H1 (cell line): ENCODE results near the gene DNAL1.

Experiments used
- BRCA1 ChIP-seq: IDR thresholded peaks from 2 replicates; pipeline ENCODE4 v1.6.1; 2012; ENCODE audit warnings: low read depth, low read length, improper control_type of control experiment
- CTCF ChIP-seq, 3 experiments: IDR thresholded peaks; 1 replicate in 2 of 3; 2 replicates in 1 of 3; pipeline versions ENCODE4 v1.5.1 to v1.6.1; 2011; ENCODE audit warnings: low read length in 3 of 3, mild to moderate bottlenecking in 3 of 3, inconsistent platforms in 2 of 3, low read depth in 1 of 3, moderate library complexity in 1 of 3; ENCODE audit not compliant: insufficient read depth in 1 of 3; ENCODE audit errors: control extremely low read depth in 1 of 3
- EP300 ChIP-seq, 2 experiments: IDR thresholded peaks; 1 replicate in 1 of 2; 2 replicates in 1 of 2; pipeline ENCODE4 v1.6.1; 2011 to 2012; ENCODE audit warnings: low read depth in 2 of 2, low read length in 2 of 2, mild to moderate bottlenecking in 2 of 2, borderline replicate concordance in 1 of 2, inconsistent platforms in 1 of 2, moderate library complexity in 1 of 2
- EZH2 ChIP-seq: fragments of 200-600 bp; sonication (generic); IDR thresholded peaks from 2 replicates; pipeline ENCODE4 v1.7.1; 2012; ENCODE audit warnings: low read depth, mild to moderate bottlenecking, moderate library complexity, low read length, inconsistent platforms; ENCODE audit not compliant: severe bottlenecking
- JUN ChIP-seq: IDR thresholded peaks from 2 replicates; pipeline ENCODE4 v1.6.1; 2011; ENCODE audit warnings: low read depth, mild to moderate bottlenecking, improper control_type of control experiment, low read length
- KDM1A ChIP-seq: fragments of 200-600, 300-600 bp; sonication (generic); IDR thresholded peaks from 2 replicates; pipeline ENCODE4 v1.7.1; 2016; ENCODE audit warnings: mild to moderate bottlenecking, low read length, borderline replicate concordance
- POLR2A ChIP-seq, 2 experiments: IDR thresholded peaks; 1 replicate in 1 of 2; 2 replicates in 1 of 2; pipeline ENCODE4 v1.6.1; 2011; ENCODE audit warnings: low read depth in 2 of 2, low read length in 2 of 2, mild to moderate bottlenecking in 2 of 2; ENCODE audit errors: control extremely low read depth in 1 of 2
- POLR2AphosphoS5 ChIP-seq: IDR thresholded peaks from 2 replicates; pipeline ENCODE4 v1.6.1; 2011; ENCODE audit warnings: low read depth, low read length
- SIN3A ChIP-seq, 2 experiments: IDR thresholded peaks in 1 of 2; conservative IDR thresholded peaks in 1 of 2; 2 replicates each; pipeline ENCODE4 v1.6.1; 2011 to 2012; ENCODE audit warnings: low read length in 2 of 2, improper control_type of control experiment in 1 of 2, low read depth in 1 of 2, mild to moderate bottlenecking in 1 of 2
- SP1 ChIP-seq: IDR thresholded peaks from 2 replicates; pipeline ENCODE4 v1.6.1; 2011; ENCODE audit warnings: low read depth, low read length
- SUZ12 ChIP-seq: fragments of 200-600 bp; sonication (generic); IDR thresholded peaks from 2 replicates; pipeline ENCODE4 v1.6.1; 2012; ENCODE audit warnings: mild to moderate bottlenecking, inconsistent platforms, low read length, moderate library complexity, mixed read lengths
- TCF12 ChIP-seq: IDR thresholded peaks from 2 replicates; pipeline ENCODE4 v1.6.1; 2011; ENCODE audit warnings: low read depth, mild to moderate bottlenecking, low read length
- YY1 ChIP-seq: IDR thresholded peaks from 2 replicates; pipeline ENCODE4 v1.6.1; 2011; ENCODE audit warnings: low read depth, mild to moderate bottlenecking, low read length
- TF ChIP-seq, protein P1 (sequence below): IDR thresholded peaks from 2 replicates; pipeline ENCODE4 v1.6.1; 2012; ENCODE audit warnings: inconsistent platforms

DNA sequence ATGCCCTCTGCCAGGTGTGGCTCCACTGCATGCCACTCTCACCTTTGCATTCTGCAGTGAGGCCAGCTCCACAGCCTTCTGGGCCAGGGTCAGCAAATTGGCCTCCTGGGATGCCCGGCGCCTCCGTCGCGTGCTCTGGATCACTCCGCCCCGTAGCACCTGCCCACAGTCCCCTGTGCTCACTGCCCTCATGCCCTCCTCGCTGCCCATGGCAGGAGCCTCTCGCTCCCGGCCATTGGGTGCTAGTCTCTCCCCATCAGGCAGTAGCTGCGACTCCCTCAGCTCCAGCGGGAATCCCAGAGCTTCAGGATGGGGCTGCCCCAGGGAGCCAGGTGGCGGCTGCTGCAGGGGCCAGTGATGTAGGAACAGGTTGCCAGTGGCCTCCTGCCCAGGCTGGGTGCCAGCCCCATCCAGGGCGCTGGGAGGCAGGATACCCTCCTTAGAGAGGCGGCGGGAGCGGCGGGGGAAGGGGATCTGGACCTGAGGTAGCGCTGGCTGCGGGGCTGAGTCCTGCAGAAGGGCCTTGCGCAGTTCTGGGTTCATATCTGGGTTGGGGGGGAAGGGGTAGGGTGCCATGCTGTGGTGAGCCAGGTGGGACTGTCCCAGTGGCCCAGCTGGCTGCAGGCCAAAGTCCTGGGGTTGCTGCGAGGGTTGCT is 93.9 kb downstream of the DNAL1 start:
- no peak for TF ChIP-seq EP300 (IDR thresholded peaks at IDR 0.05; ENCODE audit: borderline replicate concordance in 1 of 2, low read depth in 2 of 2, low read length in 2 of 2)
- no peak for TF ChIP-seq POLR2A (IDR thresholded peaks at IDR 0.05; ENCODE audit: control extremely low read depth in 1 of 2, low read depth in 2 of 2, low read length in 2 of 2)
- no peak for TF ChIP-seq JUN
- TF ChIP-seq YY1 = no peak
- no peak for TF ChIP-seq SUZ12
- TF ChIP-seq CTCF (IDR thresholded peaks at IDR 0.05; ENCODE audit: control extremely low read depth in 1 of 3, insufficient read depth in 1 of 3, low read depth in 1 of 3, low read length in 3 of 3) = no peak
- TF ChIP-seq KDM1A = no peak
- TF ChIP-seq, protein P1, sequence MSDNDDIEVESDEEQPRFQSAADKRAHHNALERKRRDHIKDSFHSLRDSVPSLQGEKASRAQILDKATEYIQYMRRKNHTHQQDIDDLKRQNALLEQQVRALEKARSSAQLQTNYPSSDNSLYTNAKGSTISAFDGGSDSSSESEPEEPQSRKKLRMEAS = no peak
- TF ChIP-seq TCF12 = no peak
- no peak for TF ChIP-seq BRCA1
- no peak for TF ChIP-seq EZH2
- TF ChIP-seq POLR2AphosphoS5 = no peak
- no peak for TF ChIP-seq SIN3A (conservative IDR thresholded peaks at IDR 0.05 in 1 of 2, IDR thresholded peaks at IDR 0.05 in 1 of 2; ENCODE audit: low read depth in 1 of 2, low read length in 2 of 2)
- TF ChIP-seq SP1 = no peak
